ENCODE data around the gene TMEM255B. TPM values are rescaled to one million over a fixed set of nuclear protein-coding genes. Genes with fewer than 3 reads are reported as not detected.

TMEM255B gene
- total and polyA plus RNA-seq, 4 donors, result 0.63 to 67.3 (median 20.4) TPM

- H3K27ac ChIP-seq (ENCODE audit: low read depth in 1 of 2, low read length in 2 of 2), result peak overlapping the region in 1 of 2 donors; percentile 37
- no peak for ATAC-seq (ENCODE audit: low FRiP score)
- intact Hi-C loops (cut with DNase I), result loop anchor here (1.0 to 5.0 kb wide), 5 partner anchors 44 to 409 kb away; partner anchors contain the start of gene GAS6 (in 1 of the 2)
- no peaks in the 10 kb centered on the region for H3K9me3 ChIP-seq (ENCODE audit: control insufficient read depth, low read length)
- no peaks in the 10 kb centered on the region for H3K27me3 ChIP-seq (ENCODE audit: control insufficient read depth in 1 of 2, insufficient read depth in 2 of 2, low read length in 1 of 2)
- WGBS, 2 donors, result 80 to 82% methylated on average over 60 of the region's 60 CpGs
- DNase-seq, result peak in 1 of 2 donors; percentile 77
- H3K4me3 ChIP-seq (ENCODE audit: low read length in 2 of 2), result no peak overlapping the region
- no peaks in the 10 kb centered on the region for H3K4me1 ChIP-seq (ENCODE audit: control insufficient read depth in 1 of 2, insufficient read depth in 2 of 2, low read length in 2 of 2)
- H3K36me3 ChIP-seq (ENCODE audit: control insufficient read depth in 1 of 2, insufficient read depth in 2 of 2, low read length in 1 of 2), result peaks cover 0 to 6% of the 10 kb centered on the region in 2 donors
Observed at GRCh38 chr13:113817860-113818691, 59.0 kb downstream of the TMEM255B start.

- Histone ChIP-seq H3K9me3 (ENCODE audit: control insufficient read depth, low read length) (no peaks in the 10 kb centered on the region), H3K4me1 (ENCODE audit: control insufficient read depth in 1 of 2, insufficient read depth in 2 of 2, low read length in 2 of 2) (no peaks in the 10 kb centered on the region), H3K4me3 (ENCODE audit: low read length in 2 of 2) (no peak overlapping the region), H3K36me3 (ENCODE audit: control insufficient read depth in 1 of 2, insufficient read depth in 2 of 2, low read length in 1 of 2) (peaks cover 0 to 6% of the 10 kb centered on the region in 2 donors), H3K27me3 (ENCODE audit: control insufficient read depth in 1 of 2, insufficient read depth in 2 of 2, low read length in 1 of 2) (no peaks in the 10 kb centered on the region), H3K27ac (ENCODE audit: low read depth in 1 of 2, low read length in 2 of 2) (no peak overlapping the region)
- intact Hi-C loops (cut with DNase I), result loop anchor here in 1 of 2 donors (5.0 kb wide), 3 partner anchors 44 to 409 kb away; partner anchors contain the start of gene GAS6
- 92 to 94% methylated on average over 26 of the region's 26 CpGs for WGBS, 2 donors
- ATAC-seq (ENCODE audit: low FRiP score) (no peak), DNase-seq (no peak)
Observed at GRCh38 chr13:113818700-113819295, 59.8 kb downstream of the TMEM255B start.

DNA sequence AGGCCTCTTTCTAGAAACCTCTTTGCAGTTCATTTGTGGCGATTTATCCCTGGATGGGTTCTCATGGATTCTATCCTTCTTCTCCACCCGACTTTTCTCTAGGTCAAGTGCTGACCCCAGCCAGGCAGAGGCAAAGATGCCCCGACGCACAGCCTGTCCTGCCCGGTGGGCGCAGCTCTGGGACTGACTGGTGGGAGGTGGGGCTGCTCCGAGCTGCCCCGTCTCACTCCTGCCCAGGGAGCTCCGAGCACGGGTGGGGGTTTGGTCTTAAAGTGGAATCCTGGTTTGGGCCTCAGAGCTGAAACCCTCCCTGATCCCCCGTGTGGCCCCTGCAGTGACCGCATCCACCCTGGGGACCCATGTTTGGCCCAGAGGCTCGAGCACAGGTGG, 60.3 kb downstream of the TMEM255B start:
- no peaks in the 10 kb centered on the region for H3K9me3 ChIP-seq (ENCODE audit: control insufficient read depth, low read length)
- WGBS, 2 donors, result 89 to 92% methylated on average over 13 of the region's 13 CpGs
- no peak for DNase-seq
- H3K4me3 ChIP-seq (ENCODE audit: low read length in 2 of 2), result no peak overlapping the region
- no peaks in the 10 kb centered on the region for H3K4me1 ChIP-seq (ENCODE audit: control insufficient read depth in 1 of 2, insufficient read depth in 2 of 2, low read length in 2 of 2)
- H3K36me3 ChIP-seq (ENCODE audit: control insufficient read depth in 1 of 2, insufficient read depth in 2 of 2, low read length in 1 of 2), result peaks cover 0 to 6% of the 10 kb centered on the region in 2 donors
- intact Hi-C loops (cut with DNase I), result loop anchor here in 1 of 2 donors (5.0 kb wide), 3 partner anchors 43 to 408 kb away; partner anchors contain the start of gene GAS6
- ATAC-seq (ENCODE audit: low FRiP score), result no peak
- no peaks in the 10 kb centered on the region for H3K27me3 ChIP-seq (ENCODE audit: control insufficient read depth in 1 of 2, insufficient read depth in 2 of 2, low read length in 1 of 2)
- no peak overlapping the region for H3K27ac ChIP-seq (ENCODE audit: low read depth in 1 of 2, low read length in 2 of 2)

DNA sequence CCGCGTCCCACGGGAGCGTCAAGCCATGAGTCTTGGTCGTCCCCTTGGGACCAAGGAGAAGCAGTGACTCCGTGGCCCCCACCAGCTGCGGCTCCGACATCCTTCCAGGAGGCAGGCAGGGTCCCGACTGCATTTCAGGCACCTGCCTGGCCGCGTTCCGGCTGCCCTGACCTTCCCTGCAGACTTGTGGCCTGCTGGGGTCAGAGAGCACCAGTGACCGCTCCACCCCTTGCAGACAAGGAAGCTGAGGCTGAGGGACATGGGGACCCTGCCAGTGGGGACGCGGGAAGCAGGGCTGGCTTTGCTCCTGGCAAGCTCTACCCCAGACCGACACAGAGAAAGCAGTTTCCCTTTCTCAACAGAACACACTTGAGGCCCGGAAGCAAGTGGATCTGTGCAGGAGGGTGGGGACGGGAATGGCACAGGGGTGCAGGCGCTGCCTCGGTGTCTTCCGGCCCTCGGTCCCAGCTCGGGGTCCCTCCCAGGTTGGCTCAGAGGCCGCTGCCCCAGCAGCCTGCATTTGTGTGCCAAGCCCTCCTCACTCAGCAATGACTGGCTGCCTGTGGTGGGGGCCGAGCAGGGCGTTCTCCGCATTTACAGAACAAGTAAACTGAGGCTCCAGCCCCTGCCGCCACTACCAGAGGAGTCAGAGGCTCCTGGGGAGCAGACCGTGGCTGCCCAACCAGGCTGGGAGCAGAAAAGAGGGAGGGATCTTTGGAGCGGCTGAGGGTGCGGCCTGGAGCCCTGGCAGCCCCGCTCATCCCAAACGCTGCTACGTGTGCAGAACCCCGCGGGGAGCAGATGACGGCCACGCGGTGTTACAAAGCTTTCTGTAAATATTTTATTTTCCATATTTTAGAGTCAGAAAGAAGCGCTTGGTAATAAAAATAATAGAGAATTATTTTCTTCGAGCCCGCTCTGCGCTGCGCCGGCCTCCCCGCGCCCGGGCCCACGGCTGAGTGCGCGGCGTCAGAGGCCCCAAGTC, 61.0 kb downstream of the TMEM255B start:
- peak overlapping the region in 1 of 2 donors; percentile 9 for H3K27ac ChIP-seq (ENCODE audit: low read depth in 1 of 2, low read length in 2 of 2)
- H3K4me1 ChIP-seq (ENCODE audit: control insufficient read depth in 1 of 2, insufficient read depth in 2 of 2, low read length in 2 of 2), result no peaks in the 10 kb centered on the region
- no peak overlapping the region for H3K4me3 ChIP-seq (ENCODE audit: low read length in 2 of 2)

GRCh38 chr13:113820813-113821651, 62.0 kb downstream of the TMEM255B start:
- peaks cover 0 to 8% of the 10 kb centered on the region in 2 donors for H3K36me3 ChIP-seq (ENCODE audit: control insufficient read depth in 1 of 2, insufficient read depth in 2 of 2, low read length in 1 of 2)
- H3K27me3 ChIP-seq (ENCODE audit: control insufficient read depth in 1 of 2, insufficient read depth in 2 of 2, low read length in 1 of 2), result no peaks in the 10 kb centered on the region
- H3K9me3 ChIP-seq (ENCODE audit: control insufficient read depth, low read length), result no peaks in the 10 kb centered on the region
- WGBS, 2 donors, result 57 to 60% methylated on average over 54 of the region's 54 CpGs
- ATAC-seq (ENCODE audit: low FRiP score) (peak; percentile 55), DNase-seq (peak; percentile 80 to 88)
- peak overlapping the region in 1 of 2 donors; percentile 9 for H3K27ac ChIP-seq (ENCODE audit: low read depth in 1 of 2, low read length in 2 of 2)
- no peaks in the 10 kb centered on the region for H3K4me1 ChIP-seq (ENCODE audit: control insufficient read depth in 1 of 2, insufficient read depth in 2 of 2, low read length in 2 of 2)
- H3K4me3 ChIP-seq (ENCODE audit: low read length in 2 of 2), result no peak overlapping the region
- intact Hi-C loops (cut with DNase I), result no loop called here

More for the DNA sequence above, 61.0 kb downstream of the TMEM255B start:
- Histone ChIP-seq H3K36me3 (ENCODE audit: control insufficient read depth in 1 of 2, insufficient read depth in 2 of 2, low read length in 1 of 2) (peaks cover 0 to 6% of the 10 kb centered on the region in 2 donors), H3K27me3 (ENCODE audit: control insufficient read depth in 1 of 2, insufficient read depth in 2 of 2, low read length in 1 of 2) (no peaks in the 10 kb centered on the region), H3K9me3 (ENCODE audit: control insufficient read depth, low read length) (no peaks in the 10 kb centered on the region)
- DNase-seq, result peak in 1 of 2 donors; percentile 77
- 91 to 93% methylated on average over 52 of the region's 52 CpGs for WGBS, 2 donors
- ATAC-seq (ENCODE audit: low FRiP score), result no peak
- intact Hi-C loops (cut with DNase I), result loop anchor here in 1 of 2 donors (5.0 kb wide), 3 partner anchors 42 to 407 kb away; partner anchors contain the start of gene GAS6

DNA sequence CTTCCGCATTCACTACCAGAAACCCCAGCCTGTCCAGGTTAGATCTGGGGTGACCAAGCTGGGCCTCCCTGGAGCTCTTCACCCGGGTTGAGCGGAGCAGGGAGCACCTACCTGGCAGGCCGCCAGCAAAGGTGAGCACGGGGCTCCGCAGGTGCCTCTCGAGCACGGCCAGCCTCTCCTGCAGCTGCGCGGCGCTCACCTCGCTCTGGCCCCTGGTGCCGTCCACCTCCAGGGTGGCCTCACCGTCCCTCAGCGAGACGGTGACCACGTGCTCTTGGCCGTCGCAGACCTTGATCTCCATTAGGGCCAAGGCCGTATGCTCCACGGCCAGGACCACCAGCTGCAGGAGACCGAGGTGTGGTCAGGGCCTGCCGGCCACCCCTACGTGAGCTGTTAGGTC, 62.8 kb downstream of the TMEM255B start:
- Histone ChIP-seq H3K4me1 (ENCODE audit: control insufficient read depth in 1 of 2, insufficient read depth in 2 of 2, low read length in 2 of 2) (no peaks in the 10 kb centered on the region), H3K27ac (ENCODE audit: low read depth in 1 of 2, low read length in 2 of 2) (peak overlapping the region in 1 of 2 donors; percentile 8), H3K36me3 (ENCODE audit: control insufficient read depth in 1 of 2, insufficient read depth in 2 of 2, low read length in 1 of 2) (peaks cover 0 to 10% of the 10 kb centered on the region in 2 donors), H3K4me3 (ENCODE audit: low read length in 2 of 2) (no peak overlapping the region), H3K27me3 (ENCODE audit: control insufficient read depth in 1 of 2, insufficient read depth in 2 of 2, low read length in 1 of 2) (no peaks in the 10 kb centered on the region), H3K9me3 (ENCODE audit: control insufficient read depth, low read length) (no peaks in the 10 kb centered on the region)
- DNase-seq, result peak in 1 of 2 donors; percentile 78
- WGBS, 2 donors, result 92 to 94% methylated on average over 24 of the region's 24 CpGs
- no peak for ATAC-seq (ENCODE audit: low FRiP score)
- intact Hi-C loops (cut with DNase I), result no loop called here

DNA sequence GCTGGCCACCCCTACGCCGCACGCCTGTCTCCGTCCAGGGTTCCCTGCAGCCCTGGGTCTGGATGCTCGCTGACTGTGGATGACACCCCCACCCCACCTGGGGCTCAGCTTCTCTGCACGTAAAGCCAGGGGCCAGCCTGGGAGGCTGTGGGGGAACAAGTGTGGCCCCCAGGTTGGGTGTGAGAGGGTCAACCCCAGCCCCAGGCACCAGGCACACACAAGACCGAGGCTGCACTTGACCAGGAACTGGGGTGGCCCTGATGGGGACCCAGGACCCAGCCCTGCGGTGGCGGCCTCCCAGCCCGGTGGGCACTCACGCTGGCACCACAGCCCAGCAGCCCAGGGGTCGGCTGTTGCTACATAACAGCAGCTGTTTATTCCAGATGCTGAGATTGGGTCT, 63.2 kb downstream of the TMEM255B start:
- 96 to 100% methylated on average over 12 of the region's 12 CpGs for whole genome bisulfite sequencing, 2 donors
- DNase-seq, result no peak
- ATAC-seq (ENCODE audit: low FRiP score), result no peak
- Histone ChIP-seq H3K27ac (ENCODE audit: low read depth in 1 of 2, low read length in 2 of 2) (no peak overlapping the region), H3K9me3 (ENCODE audit: control insufficient read depth, low read length) (no peaks in the 10 kb centered on the region), H3K4me3 (ENCODE audit: low read length in 2 of 2) (no peak overlapping the region), H3K36me3 (ENCODE audit: control insufficient read depth in 1 of 2, insufficient read depth in 2 of 2, low read length in 1 of 2) (peaks cover 0 to 10% of the 10 kb centered on the region in 2 donors), H3K27me3 (ENCODE audit: control insufficient read depth in 1 of 2, insufficient read depth in 2 of 2, low read length in 1 of 2) (no peaks in the 10 kb centered on the region), H3K4me1 (ENCODE audit: control insufficient read depth in 1 of 2, insufficient read depth in 2 of 2, low read length in 2 of 2) (no peaks in the 10 kb centered on the region)
- intact Hi-C loops (cut with DNase I), result no loop called here
